Activated naive CD8-positive, alpha-beta T cell treated with anti-CD3 and anti-CD28 coated beads for 36 hours (primary cell): ENCODE data around the gene LPCAT3. TPM values are rescaled to one million over a fixed set of nuclear protein-coding genes. Genes with fewer than 3 reads are reported as not detected.

Experiments
- DNase-seq: peaks from one replicate; pipeline ENCODE4 v3.0.0; 2021
- H3K27ac Mint-ChIP-seq: one replicate; pipeline ENCODE4 v1.8.0; 2022; ENCODE audit warnings: mild to moderate bottlenecking, moderate library complexity, mixed read lengths
- H3K27me3 Mint-ChIP-seq: one replicate; pipeline ENCODE4 v1.8.0; 2022; ENCODE audit warnings: mild to moderate bottlenecking, mixed read lengths
- H3K36me3 Mint-ChIP-seq: one replicate; pipeline ENCODE4 v1.8.0; 2021; ENCODE audit warnings: mild to moderate bottlenecking, mixed read lengths
- H3K4me1 Mint-ChIP-seq: one replicate; pipeline ENCODE4 v1.8.0; 2021; ENCODE audit warnings: mixed read lengths
- H3K4me3 Mint-ChIP-seq: one replicate; pipeline ENCODE4 v1.8.0; 2022; ENCODE audit warnings: mild to moderate bottlenecking, moderate library complexity, mixed read lengths
- H3K9me3 Mint-ChIP-seq: one replicate; pipeline ENCODE4 v1.8.0; 2022; ENCODE audit warnings: mixed read lengths
- total RNA-seq, 2 experiments: library from RNA; stranded (reverse); gene quantifications; one replicate each; pipeline ENCODE4 v1.2.3, GENCODE V29; 2021

LPCAT3 gene
- total RNA-seq, 2 experiments from 2014 or later: 23.3 to 23.8 TPM

- peaks cover 56% of the 10 kb centered on the region for H3K36me3 Mint-ChIP-seq
- peaks cover 57% of the 10 kb centered on the region for H3K4me1 Mint-ChIP-seq
- no peak for DNase-seq
- H3K9me3 Mint-ChIP-seq: no peaks in the 10 kb centered on the region
- peak overlapping the region; percentile 59 for H3K4me3 Mint-ChIP-seq
- peak overlapping the region; percentile 98 for H3K27ac Mint-ChIP-seq
- H3K27me3 Mint-ChIP-seq: no peaks in the 10 kb centered on the region
These were observed 51.9 kb downstream of the LPCAT3 start for GRCh38 chr12:6966351-6966750.

GRCh38 chr12:6965714-6966113, 52.6 kb downstream of the LPCAT3 start:
- no peak for DNase-seq
- H3K4me3 Mint-ChIP-seq: peak overlapping the region; percentile 54
- H3K27ac Mint-ChIP-seq: peak overlapping the region; percentile 98
- H3K9me3 Mint-ChIP-seq: no peaks in the 10 kb centered on the region
- no peaks in the 10 kb centered on the region for H3K27me3 Mint-ChIP-seq
- H3K36me3 Mint-ChIP-seq: peaks cover 56% of the 10 kb centered on the region
- H3K4me1 Mint-ChIP-seq: peaks cover 63% of the 10 kb centered on the region

GRCh38 chr12:6965026-6965661, 53.1 kb downstream of the LPCAT3 start:
- Mint-ChIP-seq H3K4me1 (peaks cover 69% of the 10 kb centered on the region), H3K36me3 (peaks cover 61% of the 10 kb centered on the region), H3K4me3 (peak overlapping the region; percentile 54), H3K27ac (peak overlapping the region; percentile 98), H3K9me3 (no peaks in the 10 kb centered on the region), H3K27me3 (no peaks in the 10 kb centered on the region)
- DNase-seq: peak; percentile 87

- peak overlapping the region; percentile 98 for H3K27ac Mint-ChIP-seq
- H3K4me1 Mint-ChIP-seq: peaks cover 69% of the 10 kb centered on the region
- no peaks in the 10 kb centered on the region for H3K27me3 Mint-ChIP-seq
- DNase-seq: no peak
- peaks cover 60% of the 10 kb centered on the region for H3K36me3 Mint-ChIP-seq
- no peaks in the 10 kb centered on the region for H3K9me3 Mint-ChIP-seq
- no peak overlapping the region for H3K4me3 Mint-ChIP-seq
These were observed 53.7 kb downstream of the LPCAT3 start for GRCh38 chr12:6964605-6965025.

- Mint-ChIP-seq H3K36me3 (peaks cover 60% of the 10 kb centered on the region), H3K4me1 (peaks cover 70% of the 10 kb centered on the region), H3K27me3 (no peaks in the 10 kb centered on the region), H3K27ac (peak overlapping the region; percentile 98), H3K9me3 (no peaks in the 10 kb centered on the region), H3K4me3 (peak overlapping the region; percentile 18)
- peak; percentile 4 for DNase-seq
These were observed 54.4 kb downstream of the LPCAT3 start for GRCh38 chr12:6963791-6964413.

- peak; percentile 9 for DNase-seq
These were observed 55.1 kb downstream of the LPCAT3 start for GRCh38 chr12:6963016-6963731.

GRCh38 chr12:6962285-6963015, 55.8 kb downstream of the LPCAT3 start:
- Mint-ChIP-seq H3K9me3 (no peaks in the 10 kb centered on the region), H3K4me1 (peaks cover 71% of the 10 kb centered on the region), H3K4me3 (peak overlapping the region; percentile 100), H3K27ac (peak overlapping the region; percentile 93), H3K27me3 (no peaks in the 10 kb centered on the region), H3K36me3 (peaks cover 61% of the 10 kb centered on the region)
- peak; percentile 13 for DNase-seq

More at GRCh38 chr12:6963016-6963731, 55.1 kb downstream of the LPCAT3 start:
- Mint-ChIP-seq H3K36me3 (peaks cover 60% of the 10 kb centered on the region), H3K27ac (peak overlapping the region; percentile 93), H3K27me3 (no peaks in the 10 kb centered on the region), H3K4me1 (peaks cover 69% of the 10 kb centered on the region), H3K4me3 (peak overlapping the region; percentile 34), H3K9me3 (no peaks in the 10 kb centered on the region)

GRCh38 chr12:6961695-6962284, 56.5 kb downstream of the LPCAT3 start:
- no peaks in the 10 kb centered on the region for H3K9me3 Mint-ChIP-seq
- peak overlapping the region; percentile 93 for H3K27ac Mint-ChIP-seq
- peaks cover 73% of the 10 kb centered on the region for H3K4me1 Mint-ChIP-seq
- peaks cover 64% of the 10 kb centered on the region for H3K36me3 Mint-ChIP-seq
- H3K27me3 Mint-ChIP-seq: no peaks in the 10 kb centered on the region
- peak overlapping the region; percentile 100 for H3K4me3 Mint-ChIP-seq
- DNase-seq: peak; percentile 67

- peak; percentile 91 for DNase-seq
- Mint-ChIP-seq H3K36me3 (peaks cover 67% of the 10 kb centered on the region), H3K4me1 (peaks cover 74% of the 10 kb centered on the region), H3K9me3 (no peaks in the 10 kb centered on the region), H3K27me3 (no peaks in the 10 kb centered on the region), H3K27ac (peak overlapping the region; percentile 93), H3K4me3 (peak overlapping the region; percentile 100)
These were observed 57.0 kb downstream of the LPCAT3 start for GRCh38 chr12:6961278-6961694.

GRCh38 chr12:6960593-6961277, 57.5 kb downstream of the LPCAT3 start:
- Mint-ChIP-seq H3K27me3 (no peaks in the 10 kb centered on the region), H3K4me1 (peaks cover 75% of the 10 kb centered on the region), H3K4me3 (peak overlapping the region; percentile 100), H3K27ac (peak overlapping the region; percentile 93), H3K9me3 (no peaks in the 10 kb centered on the region), H3K36me3 (peaks cover 68% of the 10 kb centered on the region)
- no peak for DNase-seq

- Mint-ChIP-seq H3K4me3 (peak overlapping the region; percentile 100), H3K4me1 (peaks cover 74% of the 10 kb centered on the region), H3K27me3 (no peaks in the 10 kb centered on the region), H3K36me3 (peaks cover 68% of the 10 kb centered on the region), H3K27ac (peak overlapping the region; percentile 93), H3K9me3 (no peaks in the 10 kb centered on the region)
- no peak for DNase-seq
These were observed 58.3 kb downstream of the LPCAT3 start for GRCh38 chr12:6959805-6960592.

GRCh38 chr12:6959058-6959804, 59.0 kb downstream of the LPCAT3 start:
- Mint-ChIP-seq H3K27ac (peak overlapping the region; percentile 93), H3K4me3 (peak overlapping the region; percentile 100), H3K27me3 (no peaks in the 10 kb centered on the region), H3K9me3 (no peaks in the 10 kb centered on the region), H3K36me3 (peaks cover 75% of the 10 kb centered on the region), H3K4me1 (peaks cover 71% of the 10 kb centered on the region)
- DNase-seq: peak; percentile 71

GRCh38 chr12:6958609-6959057, 59.6 kb downstream of the LPCAT3 start:
- Mint-ChIP-seq H3K27me3 (peaks cover 2% of the 10 kb centered on the region), H3K9me3 (no peaks in the 10 kb centered on the region), H3K4me1 (peaks cover 74% of the 10 kb centered on the region), H3K4me3 (peak overlapping the region; percentile 100), H3K36me3 (peaks cover 81% of the 10 kb centered on the region), H3K27ac (peak overlapping the region; percentile 93)
- no peak for DNase-seq
